HG03103 (cell line): ENCODE data around the gene LZTS3.
"Not testable (repeated sequence)": the region's sequence is repeated elsewhere in the genome, so short reads cannot be mapped to it uniquely, and the experiment has no call there.

Source experiments
- ATAC-seq: cut with Tn5 transposase; IDR thresholded peaks from one replicate; pipeline ENCODE4 v1.9.1; 2021; ENCODE audit warnings: low read depth; ENCODE audit not compliant: unreplicated experiment

Gene LZTS3

DNA sequence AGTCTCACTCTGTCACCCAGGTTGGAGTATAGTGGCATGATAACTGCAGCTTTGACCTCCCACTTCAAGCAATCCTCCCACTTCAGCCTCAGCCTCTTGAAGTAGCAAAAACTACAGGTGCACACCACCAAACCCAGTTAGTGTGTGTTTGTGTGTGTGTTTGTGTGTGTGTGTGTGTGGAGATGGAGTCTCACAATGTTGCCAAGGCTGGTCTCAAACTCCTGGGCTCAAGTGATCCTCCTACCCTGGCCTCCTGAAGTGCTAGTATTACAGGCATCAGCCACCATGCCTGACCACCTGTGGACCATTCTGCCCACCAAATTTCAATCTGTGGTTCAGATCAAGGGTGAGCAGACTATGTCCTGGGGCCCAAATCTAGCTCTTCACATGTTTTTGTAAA, 22.4 kb downstream of the LZTS3 start:
- no peak for ATAC-seq

DNA sequence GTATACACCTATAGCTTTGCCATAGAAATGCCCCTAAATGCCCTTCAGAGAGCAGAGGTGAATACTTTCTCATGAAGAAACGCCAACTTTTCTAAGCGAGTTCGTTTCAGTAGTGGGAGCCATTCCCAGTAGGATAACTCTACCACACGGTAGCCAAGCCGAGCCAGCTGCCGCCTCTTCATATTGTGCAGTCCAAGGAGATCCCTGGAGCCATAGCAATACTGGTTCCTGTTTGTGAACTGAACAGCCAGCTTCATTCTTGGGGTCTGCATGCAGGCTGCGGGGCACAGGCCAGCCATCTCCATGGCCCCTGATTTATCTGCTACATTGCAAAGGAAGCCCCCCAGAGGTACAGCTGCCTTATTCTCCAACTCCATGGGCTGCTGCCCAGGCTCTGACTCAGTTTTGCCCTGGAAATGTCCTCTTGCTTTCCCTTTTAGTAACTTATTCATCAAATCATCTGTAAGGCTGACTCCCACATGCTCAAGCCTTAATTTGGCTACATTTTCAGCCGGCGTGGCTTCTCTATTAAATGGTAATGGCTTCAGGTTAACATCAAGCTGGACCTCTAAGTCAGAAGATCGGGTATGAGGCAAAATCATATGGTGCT, 26.5 kb downstream of the LZTS3 start:
- ATAC-seq: no peak

DNA sequence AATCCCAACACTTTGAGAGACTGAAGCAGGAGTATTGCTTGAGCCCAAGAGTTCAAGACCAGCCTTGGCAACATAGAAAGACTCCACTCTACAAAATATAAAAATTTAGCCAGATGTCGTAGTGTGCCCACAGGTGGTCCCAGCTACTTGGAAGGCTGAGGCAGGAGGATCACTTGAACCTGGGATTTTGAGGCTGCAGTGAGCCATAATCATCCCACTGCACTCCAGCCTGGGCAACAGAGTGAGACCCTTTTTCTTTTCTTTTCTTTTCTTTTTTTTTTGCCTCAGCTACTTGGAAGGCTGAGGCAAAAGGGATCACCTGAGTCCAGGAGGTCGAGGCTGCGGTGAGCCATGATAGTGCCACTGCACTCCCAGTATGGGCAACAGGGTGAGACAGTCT, 31.6 kb downstream of the LZTS3 start:
- ATAC-seq: no peak

DNA sequence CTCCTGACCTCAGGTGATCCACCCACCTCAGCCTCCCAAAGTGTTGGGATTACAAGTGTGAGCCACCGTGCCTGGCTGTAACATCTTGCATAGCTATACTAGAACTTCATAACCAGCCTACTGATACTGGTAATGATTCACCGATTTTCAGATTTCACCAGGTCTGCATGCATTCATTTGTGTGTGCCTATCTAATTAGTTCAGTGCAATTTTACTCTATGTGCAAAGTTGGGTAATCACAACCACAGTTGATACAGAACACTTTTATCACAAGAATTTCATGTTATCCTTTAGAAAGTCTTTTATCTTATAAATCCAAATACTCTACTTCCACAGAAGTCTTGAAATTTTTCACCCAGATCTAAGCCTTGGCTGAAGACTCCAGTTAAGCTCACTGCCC, 35.9 kb downstream of the LZTS3 start:
- ATAC-seq: no peak

DNA sequence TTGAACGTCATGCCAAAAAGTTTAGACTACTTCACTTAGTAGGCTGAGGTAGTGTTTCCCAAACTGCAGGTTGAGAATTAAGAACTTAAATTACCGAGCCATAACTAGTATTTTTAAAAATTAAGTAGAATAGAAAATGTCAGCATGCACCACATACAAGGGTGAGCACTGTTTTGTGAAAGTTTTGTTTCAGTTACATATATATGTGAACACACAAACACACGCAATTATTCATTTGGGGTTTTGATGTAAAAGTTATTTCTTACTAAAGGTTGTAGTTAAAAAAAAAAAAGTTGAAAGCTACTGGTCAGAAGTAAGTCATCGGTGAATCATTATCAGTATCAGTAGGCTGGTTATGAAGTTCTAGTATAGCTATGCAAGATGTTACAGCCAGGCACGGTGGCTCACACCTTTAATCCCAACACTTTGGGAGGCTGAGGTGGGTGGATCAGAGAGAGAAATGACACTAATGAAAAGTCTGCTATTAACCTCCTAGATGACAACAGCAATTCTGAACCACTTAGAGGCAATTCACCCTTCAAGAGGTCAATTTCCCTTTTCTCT, 37.8 kb downstream of the LZTS3 start:
- ATAC-seq: no peak

DNA sequence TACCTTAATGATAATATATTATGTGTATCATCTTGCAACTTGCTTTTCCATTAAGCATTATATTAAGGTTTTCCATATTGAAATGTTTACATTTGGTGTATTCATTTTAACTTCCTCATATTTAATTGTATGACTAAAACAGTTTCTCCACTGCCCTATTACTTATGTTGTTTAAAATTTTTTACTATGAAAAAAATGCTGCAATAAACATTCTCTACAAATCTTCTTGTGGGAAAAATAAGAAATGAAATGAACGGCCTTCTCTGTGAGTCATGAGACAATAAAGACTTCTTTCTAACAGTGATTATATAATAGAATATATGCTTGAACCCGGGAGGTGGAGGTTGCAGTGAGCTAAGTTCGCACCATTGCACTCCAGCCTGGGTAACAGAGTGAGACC, 39.2 kb downstream of the LZTS3 start:
- no peak for ATAC-seq

DNA sequence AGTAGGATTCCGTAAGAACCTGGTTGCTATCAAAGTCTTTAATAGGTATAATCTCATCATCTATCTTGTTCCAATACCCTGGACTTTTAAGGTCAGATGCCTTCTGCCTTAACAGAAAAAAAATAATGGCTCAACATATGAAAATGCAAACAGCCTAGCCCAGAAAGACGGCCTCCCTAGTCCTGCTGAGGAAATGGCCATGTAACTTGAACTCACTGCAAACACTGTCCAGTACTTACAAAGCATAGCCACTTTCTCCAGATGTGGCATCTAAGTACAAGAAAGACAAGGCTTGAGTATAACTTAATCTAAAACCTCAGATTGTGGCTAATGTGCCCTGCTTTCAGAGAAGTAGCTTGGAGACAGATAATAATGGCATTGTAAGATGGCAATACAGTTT, 40.2 kb downstream of the LZTS3 start:
- ATAC-seq: no peak

DNA sequence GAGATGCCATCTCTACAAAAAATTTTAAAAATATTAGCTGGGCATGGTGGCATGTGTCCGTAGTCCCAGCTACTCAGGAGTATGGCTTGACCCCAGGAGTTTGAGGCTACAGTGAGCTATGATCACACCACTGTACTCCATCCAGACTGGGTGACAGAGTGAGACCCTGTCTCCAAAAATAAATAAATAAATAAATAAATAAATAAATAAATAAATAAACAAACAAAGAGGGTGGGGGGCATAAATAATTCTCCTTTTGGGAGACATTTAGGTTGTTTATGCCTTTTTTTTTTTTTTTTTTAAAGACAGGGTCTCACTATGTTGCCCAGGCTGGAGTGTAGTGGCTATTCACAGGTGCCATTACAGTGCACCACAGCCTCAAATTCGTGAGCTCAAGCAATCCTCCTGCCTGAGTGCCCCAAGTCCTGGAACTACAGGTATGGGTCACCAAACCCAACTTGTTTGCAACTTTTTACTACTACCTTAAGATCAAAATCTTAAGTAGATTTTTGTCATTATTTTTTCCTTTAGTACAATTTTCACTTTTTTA, 43.2 kb downstream of the LZTS3 start:
- no peak for ATAC-seq

DNA sequence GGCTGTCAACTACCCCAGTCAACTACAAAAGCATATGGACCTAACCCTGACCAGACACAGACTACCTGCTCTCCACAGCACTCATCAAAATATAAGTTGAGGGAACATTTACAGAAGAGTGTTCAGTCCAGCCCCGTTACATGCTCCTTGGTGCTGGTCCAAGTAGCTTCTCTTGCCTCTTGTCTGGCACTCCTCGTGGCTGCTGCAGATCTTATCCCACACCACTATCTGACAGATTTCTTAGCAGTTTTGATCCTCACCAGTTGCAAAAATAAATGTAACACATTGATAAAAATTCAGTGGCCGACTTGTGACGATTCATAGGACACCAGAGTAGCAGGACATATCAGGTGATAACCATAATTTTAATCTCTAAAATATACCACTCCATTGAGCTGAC, 44.3 kb downstream of the LZTS3 start:
- ATAC-seq: no peak

DNA sequence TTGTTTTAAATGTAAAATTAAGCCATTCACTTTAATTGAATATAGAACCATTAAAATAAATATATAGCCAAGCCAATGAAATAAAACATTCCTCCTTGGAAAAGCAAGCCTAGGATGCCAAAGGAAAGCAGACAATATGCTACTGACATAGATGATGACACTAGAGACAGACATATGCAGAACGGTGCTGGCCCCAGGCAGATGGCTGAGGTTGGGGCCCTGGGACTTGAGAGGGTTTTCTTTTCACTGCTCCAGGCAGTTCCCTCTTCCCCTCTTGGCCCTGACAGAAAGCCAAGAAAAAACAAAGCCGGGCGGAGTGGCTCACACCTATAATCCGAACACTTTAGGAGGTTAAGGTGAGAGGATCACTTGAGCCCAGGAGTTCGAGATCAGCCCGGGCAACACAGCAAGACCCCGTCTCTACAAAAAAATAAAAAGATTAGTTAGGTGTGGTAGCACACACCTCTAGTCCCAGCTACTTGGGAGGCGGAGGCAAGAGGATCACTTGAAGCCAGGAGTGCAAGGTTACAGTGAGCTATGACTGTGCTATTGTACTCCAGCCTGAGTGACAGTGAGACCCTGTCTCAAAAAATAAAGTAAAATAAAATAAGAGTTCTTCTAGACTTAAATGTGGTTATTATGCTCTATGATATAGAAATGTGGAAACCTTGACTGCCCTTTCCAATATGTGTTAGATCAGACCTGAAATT, 44.9 kb downstream of the LZTS3 start:
- ATAC-seq: no peak

DNA sequence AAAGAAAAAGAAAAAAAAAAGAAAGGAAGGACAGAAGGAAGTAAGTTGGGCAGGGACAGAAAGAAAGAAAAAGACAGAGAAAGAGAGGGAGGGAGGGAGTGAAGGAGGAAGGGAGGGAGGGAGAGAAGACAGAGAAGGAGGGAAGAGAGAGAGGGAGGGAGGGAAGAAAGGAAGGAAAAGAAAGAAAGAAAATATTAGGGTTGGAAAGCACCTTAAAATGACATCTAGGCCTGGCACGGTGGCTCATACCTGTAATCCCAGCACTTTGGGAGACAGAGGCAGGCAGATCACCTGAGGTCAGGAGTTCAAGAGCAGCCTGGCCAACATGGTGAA, 46.9 kb downstream of the LZTS3 start:
- ATAC-seq: no peak

DNA sequence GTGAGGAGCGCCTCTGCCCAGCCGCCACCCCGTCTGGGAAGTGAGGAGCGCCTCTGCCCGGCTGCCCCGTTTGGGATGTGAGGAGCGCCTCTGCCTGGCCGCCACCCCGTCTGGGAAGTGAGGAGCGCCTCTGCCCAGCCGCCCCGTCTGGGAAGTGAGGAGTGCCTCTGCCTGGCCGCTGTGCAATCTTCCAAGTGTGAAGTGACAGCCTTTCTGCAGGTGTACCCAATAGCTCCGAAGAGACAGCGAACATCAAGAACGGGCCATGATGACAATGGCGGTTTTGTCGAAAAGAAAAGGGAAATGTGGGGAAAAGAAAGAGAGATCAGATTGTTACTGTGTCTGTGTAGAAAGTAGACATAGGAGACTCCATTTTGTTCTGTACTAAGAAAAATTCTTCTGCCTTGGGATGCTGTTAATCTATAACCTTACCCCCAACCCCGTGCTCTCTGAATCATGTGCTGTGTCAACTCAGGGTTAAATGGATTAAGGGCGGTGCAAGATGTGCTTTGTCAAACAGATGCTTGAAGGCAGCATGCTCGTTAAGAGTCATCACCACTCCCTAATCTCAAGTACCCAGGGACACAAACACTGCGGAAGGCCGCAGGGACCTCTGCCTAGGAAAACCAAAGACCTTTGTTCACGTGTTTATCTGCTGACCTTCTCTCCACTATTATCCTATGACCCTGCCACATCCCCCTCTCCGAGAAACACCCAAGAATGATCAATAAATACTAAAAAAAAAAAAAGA, 47.4 kb downstream of the LZTS3 start:
- not testable (repeated sequence) for ATAC-seq

DNA sequence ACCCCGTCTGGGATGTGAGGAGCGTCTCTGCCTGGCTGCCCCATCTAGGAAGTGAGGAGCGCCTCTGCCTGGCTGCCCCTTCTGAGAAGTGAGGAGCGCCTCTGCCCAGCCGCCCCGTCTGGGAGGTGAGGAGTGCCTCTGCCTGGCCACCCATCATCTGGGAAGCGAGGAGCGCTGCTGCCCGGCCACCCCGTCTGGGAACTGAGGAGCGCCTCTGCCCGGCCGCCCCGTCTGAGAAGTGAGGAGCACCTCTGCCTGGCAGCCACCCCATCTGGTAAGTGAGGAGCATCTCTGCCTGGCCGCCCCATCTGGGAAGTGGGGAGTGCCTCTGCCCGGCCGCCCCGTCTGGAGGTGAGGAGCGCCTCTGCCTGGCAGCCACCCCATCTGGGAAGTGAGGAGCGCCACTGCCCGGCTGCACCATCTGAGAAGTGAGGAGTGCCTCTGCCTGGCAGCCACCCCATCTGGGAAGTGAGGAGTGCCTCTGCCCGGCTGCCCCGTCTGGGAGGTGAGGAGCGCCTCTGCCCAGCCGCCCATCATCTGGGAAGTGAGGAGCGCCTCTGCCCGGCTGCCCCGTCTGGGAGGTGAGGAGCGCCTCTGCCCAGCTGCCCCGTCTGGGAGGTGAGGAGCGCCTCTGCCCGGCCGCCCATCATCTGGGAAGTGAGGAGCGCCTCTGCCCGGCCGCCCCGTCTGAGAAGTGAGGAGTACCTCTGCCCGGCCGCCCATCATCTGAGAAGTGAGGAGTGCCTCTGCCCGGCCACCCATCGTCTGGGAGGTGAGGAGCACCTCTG, 48.4 kb downstream of the LZTS3 start:
- not testable (repeated sequence) for ATAC-seq

DNA sequence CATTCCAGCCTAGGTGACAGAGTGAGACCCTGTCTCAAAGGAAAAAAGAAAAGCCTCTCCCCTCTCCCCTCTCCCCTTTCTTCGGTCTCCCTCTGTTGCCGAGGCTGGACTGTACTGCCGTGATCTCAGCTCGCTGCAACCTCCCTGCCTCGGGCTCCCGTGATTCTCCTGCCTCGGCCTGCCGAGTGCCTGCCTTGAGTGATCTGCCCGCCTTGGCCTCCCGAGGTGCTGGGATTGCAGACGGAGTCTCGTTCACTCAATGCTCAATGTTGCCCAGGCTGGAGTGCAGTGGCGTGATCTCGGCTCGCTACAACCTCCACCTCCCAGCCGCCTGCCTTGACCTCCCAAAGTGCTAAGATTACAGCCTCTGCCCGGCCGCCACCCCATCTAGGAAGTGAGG, 49.2 kb downstream of the LZTS3 start:
- ATAC-seq: not testable (repeated sequence)

DNA sequence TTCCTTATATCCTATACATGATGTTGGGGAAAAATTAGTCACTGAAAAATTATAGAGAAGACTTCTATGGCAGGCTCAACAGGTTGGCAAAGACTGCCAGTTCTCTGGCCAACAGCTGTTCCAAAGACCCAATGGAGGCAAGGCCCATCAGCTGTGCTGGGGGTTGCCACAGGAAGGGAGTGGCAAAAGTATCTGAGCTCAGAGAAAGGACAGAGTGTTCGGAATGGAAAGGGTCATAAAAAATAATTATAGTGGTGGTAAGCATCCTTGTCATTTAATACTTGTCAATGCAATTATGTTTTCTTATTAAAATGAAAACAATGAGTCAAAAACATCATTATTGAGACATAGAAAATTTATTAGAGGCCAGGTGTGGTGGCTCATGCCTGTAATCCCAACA, 49.8 kb downstream of the LZTS3 start:
- no peak for ATAC-seq

DNA sequence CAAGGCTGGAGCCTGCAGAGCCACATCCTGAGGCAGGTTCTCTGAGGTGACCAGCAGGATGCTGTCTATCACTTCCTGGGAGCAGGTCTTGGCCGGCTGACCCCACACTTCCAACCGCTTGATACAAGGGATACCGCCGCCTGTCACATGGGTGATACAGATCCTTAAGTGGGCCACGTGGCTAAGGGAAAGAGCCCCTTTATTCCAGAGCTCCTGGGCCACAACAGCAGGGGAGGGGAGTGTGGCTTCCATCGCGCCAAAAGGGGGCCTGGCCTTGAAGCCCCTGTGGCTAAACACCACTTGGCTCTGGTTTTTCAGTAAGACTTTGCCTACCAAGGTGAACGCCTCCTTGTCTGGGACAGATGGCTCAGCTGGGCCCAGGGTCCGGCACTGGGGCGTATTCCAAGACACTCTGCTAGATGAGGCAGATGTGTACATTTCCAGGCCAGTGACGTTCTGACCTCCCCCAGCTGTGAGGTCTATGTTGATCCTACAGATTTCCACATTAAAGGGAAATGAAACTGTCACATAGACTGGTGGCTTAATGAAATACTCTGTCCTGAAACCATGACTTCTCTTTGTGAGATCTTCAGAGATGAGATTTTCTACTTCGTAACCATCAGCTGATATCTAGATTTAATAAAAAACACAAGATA, 51.3 kb downstream of the LZTS3 start:
- no peak for ATAC-seq

DNA sequence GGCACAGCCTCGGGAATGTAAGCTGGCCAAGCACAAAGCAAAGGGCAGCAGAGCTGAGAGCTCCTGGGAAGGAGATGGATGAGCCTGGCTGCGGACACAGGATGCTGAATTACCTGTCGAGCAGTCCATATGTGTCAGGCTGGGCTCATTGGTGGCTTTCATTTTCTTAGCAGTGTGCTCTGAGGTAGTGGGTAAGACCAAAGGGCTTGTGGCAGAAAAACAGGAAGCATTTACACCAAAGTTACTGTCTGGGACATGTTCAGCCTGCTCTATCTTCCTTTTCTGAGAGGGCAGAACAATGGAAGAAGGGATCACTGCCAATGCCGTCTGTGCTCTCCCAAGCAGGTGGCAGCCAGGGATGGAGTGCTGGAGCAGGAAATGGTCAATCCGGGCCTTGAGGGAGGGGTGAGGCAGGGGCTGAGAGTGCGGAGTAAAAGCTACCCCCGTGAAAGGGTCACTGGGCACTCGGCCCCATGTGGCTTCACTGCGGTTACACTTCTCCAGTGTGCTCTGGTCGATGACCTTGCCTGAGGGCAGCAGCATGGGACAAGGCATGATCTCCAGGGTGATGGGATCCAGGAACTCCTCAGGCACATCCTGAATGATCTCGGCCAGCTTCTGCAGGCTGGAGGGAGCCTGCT, 52.0 kb downstream of the LZTS3 start:
- no peak for ATAC-seq

DNA sequence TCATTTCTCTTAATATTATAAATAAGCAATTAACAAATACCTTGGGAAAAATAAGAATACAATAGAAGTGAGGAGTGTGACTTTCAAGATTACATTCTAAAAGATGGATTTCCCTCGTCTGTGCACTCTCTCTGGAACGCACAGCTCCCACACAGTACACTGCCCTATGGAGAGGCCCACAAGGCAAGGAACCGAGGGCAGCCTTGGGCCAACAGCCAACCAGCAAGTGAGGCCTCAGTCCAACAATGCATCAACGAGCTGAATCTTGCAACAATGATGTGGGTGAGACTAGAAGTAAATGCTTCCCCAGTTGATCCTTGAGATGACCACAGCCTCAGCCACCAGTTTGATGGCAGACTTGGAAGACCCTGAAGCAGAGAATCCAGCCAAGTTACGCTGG, 54.3 kb downstream of the LZTS3 start:
- ATAC-seq: no peak

DNA sequence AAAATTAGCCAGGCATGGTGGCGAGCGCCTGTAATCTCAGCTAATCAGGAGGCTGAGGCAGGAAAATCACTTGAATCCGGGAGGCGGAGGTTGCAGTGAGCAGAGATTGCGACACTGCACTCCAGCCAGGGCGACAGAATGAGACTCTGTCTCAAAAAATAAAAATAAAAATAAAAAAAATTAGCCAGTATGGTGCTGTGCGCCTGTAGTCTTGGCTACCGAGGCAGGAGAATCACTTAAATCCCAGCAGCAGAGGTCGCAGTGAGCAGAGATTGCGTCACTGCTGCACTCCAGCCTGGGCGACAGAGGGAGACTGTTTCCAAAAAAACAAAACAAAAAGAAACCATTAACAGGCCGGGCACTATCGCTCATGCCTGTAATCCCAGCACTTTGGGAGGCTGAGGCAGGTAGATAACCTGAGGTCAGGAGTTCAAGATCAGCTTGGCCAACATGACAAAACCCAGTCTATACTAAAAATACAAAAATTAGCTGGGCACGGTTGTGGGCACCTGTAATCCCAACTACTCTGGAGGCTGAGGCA, 55.4 kb downstream of the LZTS3 start:
- ATAC-seq: not testable (repeated sequence)
